Measurements from ENCODE around the gene KCNJ10. TPM values are rescaled to one million over a fixed set of nuclear protein-coding genes. Genes with fewer than 3 reads are reported as not detected.

The KCNJ10 gene
- total RNA-seq, 1 experiment from 2014 or later = 1.4 TPM

GRCh38 chr1:159968901-159969300 is 101.1 kb downstream of the KCNJ10 start:
- Mint-ChIP-seq H3K9me3 (no peaks in the 10 kb centered on the region), H3K4me1 (peaks cover 11% of the 10 kb centered on the region), H3K27ac (no peak overlapping the region), H3K36me3 (no peaks in the 10 kb centered on the region), H3K27me3 (ENCODE audit: low read depth) (no peaks in the 10 kb centered on the region; the same call in 1 of the 2 replicates), H3K4me3 (no peak overlapping the region)
- no peak for ATAC-seq
- DNase-seq (ENCODE audit: low spot score) = no peak
- TF ChIP-seq, protein P1, sequence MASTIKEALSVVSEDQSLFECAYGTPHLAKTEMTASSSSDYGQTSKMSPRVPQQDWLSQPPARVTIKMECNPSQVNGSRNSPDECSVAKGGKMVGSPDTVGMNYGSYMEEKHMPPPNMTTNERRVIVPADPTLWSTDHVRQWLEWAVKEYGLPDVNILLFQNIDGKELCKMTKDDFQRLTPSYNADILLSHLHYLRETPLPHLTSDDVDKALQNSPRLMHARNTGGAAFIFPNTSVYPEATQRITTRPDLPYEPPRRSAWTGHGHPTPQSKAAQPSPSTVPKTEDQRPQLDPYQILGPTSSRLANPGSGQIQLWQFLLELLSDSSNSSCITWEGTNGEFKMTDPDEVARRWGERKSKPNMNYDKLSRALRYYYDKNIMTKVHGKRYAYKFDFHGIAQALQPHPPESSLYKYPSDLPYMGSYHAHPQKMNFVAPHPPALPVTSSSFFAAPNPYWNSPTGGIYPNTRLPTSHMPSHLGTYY (CRISPR knock-in tag; IDR thresholded peaks at IDR 0.05) = no peak
- TF ChIP-seq PREB (CRISPR knock-in tag; IDR thresholded peaks at IDR 0.05; ENCODE audit: borderline replicate concordance) = no peak
- no peak for TF ChIP-seq ZNF671 (CRISPR knock-in tag; IDR thresholded peaks at IDR 0.05)
- TF ChIP-seq NFYB (CRISPR knock-in tag; conservative IDR thresholded peaks at IDR 0.05; ENCODE audit: low read depth) = no peak
- TF ChIP-seq SMAD4 (CRISPR knock-in tag; IDR thresholded peaks at IDR 0.05) = no peak
- TF ChIP-seq IRF2 (CRISPR knock-in tag; IDR thresholded peaks at IDR 0.05; ENCODE audit: borderline replicate concordance, low read depth) = no peak
- TF ChIP-seq ZSCAN18 (CRISPR knock-in tag; IDR thresholded peaks at IDR 0.05) = no peak
- no peak for TF ChIP-seq TEAD1 (CRISPR knock-in tag; IDR thresholded peaks at IDR 0.05)
- no peak for TF ChIP-seq NFATC4 (CRISPR knock-in tag; IDR thresholded peaks at IDR 0.05)
- TF ChIP-seq FOXK1 (CRISPR knock-in tag; IDR thresholded peaks at IDR 0.05) = no peak
- TF ChIP-seq, protein P2, sequence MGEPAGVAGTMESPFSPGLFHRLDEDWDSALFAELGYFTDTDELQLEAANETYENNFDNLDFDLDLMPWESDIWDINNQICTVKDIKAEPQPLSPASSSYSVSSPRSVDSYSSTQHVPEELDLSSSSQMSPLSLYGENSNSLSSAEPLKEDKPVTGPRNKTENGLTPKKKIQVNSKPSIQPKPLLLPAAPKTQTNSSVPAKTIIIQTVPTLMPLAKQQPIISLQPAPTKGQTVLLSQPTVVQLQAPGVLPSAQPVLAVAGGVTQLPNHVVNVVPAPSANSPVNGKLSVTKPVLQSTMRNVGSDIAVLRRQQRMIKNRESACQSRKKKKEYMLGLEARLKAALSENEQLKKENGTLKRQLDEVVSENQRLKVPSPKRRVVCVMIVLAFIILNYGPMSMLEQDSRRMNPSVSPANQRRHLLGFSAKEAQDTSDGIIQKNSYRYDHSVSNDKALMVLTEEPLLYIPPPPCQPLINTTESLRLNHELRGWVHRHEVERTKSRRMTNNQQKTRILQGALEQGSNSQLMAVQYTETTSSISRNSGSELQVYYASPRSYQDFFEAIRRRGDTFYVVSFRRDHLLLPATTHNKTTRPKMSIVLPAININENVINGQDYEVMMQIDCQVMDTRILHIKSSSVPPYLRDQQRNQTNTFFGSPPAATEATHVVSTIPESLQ (CRISPR knock-in tag; IDR thresholded peaks at IDR 0.05) = no peak
- TF ChIP-seq E2F4 (CRISPR knock-in tag; IDR thresholded peaks at IDR 0.05; ENCODE audit: borderline replicate concordance, low read depth) = no peak
- TF ChIP-seq, protein P3, sequence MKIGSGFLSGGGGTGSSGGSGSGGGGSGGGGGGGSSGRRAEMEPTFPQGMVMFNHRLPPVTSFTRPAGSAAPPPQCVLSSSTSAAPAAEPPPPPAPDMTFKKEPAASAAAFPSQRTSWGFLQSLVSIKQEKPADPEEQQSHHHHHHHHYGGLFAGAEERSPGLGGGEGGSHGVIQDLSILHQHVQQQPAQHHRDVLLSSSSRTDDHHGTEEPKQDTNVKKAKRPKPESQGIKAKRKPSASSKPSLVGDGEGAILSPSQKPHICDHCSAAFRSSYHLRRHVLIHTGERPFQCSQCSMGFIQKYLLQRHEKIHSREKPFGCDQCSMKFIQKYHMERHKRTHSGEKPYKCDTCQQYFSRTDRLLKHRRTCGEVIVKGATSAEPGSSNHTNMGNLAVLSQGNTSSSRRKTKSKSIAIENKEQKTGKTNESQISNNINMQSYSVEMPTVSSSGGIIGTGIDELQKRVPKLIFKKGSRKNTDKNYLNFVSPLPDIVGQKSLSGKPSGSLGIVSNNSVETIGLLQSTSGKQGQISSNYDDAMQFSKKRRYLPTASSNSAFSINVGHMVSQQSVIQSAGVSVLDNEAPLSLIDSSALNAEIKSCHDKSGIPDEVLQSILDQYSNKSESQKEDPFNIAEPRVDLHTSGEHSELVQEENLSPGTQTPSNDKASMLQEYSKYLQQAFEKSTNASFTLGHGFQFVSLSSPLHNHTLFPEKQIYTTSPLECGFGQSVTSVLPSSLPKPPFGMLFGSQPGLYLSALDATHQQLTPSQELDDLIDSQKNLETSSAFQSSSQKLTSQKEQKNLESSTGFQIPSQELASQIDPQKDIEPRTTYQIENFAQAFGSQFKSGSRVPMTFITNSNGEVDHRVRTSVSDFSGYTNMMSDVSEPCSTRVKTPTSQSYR (CRISPR knock-in tag; IDR thresholded peaks at IDR 0.05) = no peak
- TF ChIP-seq ZNF512 (CRISPR knock-in tag; IDR thresholded peaks at IDR 0.05; ENCODE audit: borderline replicate concordance) = no peak
- no peak for TF ChIP-seq MXD4 (CRISPR knock-in tag; IDR thresholded peaks at IDR 0.05; ENCODE audit: borderline replicate concordance)
- TF ChIP-seq, protein P4, sequence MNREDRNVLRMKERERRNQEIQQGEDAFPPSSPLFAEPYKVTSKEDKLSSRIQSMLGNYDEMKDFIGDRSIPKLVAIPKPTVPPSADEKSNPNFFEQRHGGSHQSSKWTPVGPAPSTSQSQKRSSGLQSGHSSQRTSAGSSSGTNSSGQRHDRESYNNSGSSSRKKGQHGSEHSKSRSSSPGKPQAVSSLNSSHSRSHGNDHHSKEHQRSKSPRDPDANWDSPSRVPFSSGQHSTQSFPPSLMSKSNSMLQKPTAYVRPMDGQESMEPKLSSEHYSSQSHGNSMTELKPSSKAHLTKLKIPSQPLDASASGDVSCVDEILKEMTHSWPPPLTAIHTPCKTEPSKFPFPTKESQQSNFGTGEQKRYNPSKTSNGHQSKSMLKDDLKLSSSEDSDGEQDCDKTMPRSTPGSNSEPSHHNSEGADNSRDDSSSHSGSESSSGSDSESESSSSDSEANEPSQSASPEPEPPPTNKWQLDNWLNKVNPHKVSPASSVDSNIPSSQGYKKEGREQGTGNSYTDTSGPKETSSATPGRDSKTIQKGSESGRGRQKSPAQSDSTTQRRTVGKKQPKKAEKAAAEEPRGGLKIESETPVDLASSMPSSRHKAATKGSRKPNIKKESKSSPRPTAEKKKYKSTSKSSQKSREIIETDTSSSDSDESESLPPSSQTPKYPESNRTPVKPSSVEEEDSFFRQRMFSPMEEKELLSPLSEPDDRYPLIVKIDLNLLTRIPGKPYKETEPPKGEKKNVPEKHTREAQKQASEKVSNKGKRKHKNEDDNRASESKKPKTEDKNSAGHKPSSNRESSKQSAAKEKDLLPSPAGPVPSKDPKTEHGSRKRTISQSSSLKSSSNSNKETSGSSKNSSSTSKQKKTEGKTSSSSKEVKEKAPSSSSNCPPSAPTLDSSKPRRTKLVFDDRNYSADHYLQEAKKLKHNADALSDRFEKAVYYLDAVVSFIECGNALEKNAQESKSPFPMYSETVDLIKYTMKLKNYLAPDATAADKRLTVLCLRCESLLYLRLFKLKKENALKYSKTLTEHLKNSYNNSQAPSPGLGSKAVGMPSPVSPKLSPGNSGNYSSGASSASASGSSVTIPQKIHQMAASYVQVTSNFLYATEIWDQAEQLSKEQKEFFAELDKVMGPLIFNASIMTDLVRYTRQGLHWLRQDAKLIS (CRISPR knock-in tag; IDR thresholded peaks at IDR 0.05; ENCODE audit: borderline replicate concordance) = no peak
- no peak for TF ChIP-seq ZNF219 (CRISPR knock-in tag; IDR thresholded peaks at IDR 0.05; ENCODE audit: borderline replicate concordance)
- TF ChIP-seq E2F1 (CRISPR knock-in tag; IDR thresholded peaks at IDR 0.05) = no peak
- CTCF ChIA-PET = interaction anchor here (2.2 kb wide), 1 partner anchor 39 kb away, joined by 7 read pairs; no protein-coding TSS in a partner anchor
- POLR2A ChIA-PET = no interaction called here

Measured in WTC11 (cell line).